ENCODE data around the gene CTNND2.

The CTNND2 gene

GRCh38 chr5:11062397-11062796 lies 841.8 kb downstream of the CTNND2 start:
- DNase-seq = peak; percentile 76

DNA sequence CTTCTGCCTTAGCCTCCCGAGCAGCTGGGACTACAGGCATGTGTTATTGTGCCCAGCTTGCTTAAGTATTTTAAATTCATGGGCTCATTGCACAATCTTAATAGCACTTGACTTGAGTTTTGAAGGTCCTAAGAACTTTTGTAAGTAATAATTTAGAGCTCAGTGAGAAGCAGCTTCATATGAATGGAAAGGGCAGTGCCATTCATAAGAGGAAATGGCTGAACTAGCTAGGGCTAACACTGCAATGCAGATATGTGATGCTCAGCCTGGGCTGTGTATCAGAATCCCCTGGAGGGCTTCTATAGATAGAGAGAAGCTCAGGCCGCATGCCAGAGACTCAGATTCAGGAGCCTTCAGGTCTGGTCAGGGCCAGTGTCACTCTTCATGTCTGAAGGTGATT lies 847.7 kb downstream of the CTNND2 start:
- DNase-seq = no peak

- no peak for DNase-seq
Measured at GRCh38 chr5:11054014-11054413, 850.2 kb downstream of the CTNND2 start.

DNA sequence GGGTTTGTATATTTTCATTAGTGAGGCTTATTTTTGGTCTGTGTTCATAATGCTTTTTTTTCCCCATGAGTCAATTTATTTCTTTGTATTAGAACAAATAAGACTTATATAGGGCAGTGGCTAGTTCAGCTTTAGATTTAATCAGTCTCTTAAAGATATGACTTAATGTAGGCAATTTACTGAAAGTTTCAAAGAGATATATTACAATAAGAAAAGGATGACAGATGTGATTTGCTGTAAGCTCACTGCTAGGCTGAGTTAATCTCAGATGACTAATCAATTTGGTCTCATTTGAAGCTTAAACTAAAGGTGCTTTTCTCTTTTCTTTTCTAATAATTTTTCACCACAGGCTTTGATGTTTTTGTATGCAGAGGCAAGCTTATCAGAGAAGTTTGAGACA lies 851.4 kb downstream of the CTNND2 start:
- DNase-seq = no peak

- DNase-seq = no peak
Measured at GRCh38 chr5:11050596-11051304, 853.5 kb downstream of the CTNND2 start.

DNA sequence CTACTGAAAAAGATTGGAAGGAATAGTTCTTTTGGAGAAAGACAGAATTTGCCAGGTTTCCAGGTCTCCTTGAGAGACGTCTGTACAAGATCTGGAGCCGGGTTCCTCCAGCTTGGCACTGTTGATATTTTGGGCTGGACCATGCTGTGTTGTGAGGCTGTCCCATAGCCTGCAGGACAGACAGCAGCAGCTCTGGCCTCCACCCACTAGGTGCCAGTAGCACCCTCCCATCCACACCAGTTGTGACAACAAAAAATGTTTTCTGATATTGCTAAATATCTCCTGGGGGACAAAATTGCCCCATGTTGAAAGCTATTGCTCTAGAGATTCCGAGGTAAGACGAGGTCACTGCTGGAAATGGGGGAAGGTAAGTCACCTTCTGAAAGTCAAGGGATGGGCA lies 855.5 kb downstream of the CTNND2 start:
- no peak for DNase-seq

GRCh38 chr5:11047625-11048024 lies 856.6 kb downstream of the CTNND2 start:
- DNase-seq = no peak

DNA sequence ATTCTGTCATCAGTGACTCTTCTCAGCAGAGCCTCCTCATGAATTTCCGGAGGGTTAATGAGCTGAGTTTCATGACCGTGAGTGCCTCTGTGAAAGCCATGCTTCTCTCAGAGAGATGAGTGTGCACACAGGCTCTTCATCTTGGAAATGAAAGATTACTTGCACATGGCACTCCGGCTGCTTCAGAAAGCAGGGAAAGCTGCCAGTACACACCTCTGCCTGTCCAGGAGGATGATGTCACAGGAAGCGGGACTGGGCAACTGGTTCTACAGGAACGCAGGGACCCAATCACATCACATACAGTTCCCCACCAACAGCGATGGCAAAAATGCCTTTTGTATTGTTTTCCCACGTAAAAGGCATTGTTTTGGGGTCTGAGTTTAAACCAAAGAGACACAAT lies 857.2 kb downstream of the CTNND2 start:
- DNase-seq = no peak

DNA sequence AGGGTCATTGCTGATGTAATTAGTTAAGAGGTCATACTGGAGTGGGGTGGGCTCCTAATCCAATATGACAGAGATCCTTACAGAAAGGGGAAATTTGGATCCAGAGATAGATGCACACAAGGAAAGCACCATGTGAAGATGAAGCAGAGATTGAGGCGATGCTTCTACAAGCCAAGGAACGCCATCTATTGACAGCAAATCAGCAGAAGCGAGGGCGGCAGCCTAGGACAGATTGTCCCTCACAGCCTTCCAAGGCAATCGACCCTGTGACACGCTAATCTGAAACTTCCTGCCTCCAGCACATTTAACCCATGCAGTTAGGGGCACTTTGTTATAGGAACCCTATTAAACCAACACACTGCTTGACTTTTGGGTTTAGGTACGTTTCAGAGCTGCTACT lies 858.1 kb downstream of the CTNND2 start:
- no peak for DNase-seq

DNA sequence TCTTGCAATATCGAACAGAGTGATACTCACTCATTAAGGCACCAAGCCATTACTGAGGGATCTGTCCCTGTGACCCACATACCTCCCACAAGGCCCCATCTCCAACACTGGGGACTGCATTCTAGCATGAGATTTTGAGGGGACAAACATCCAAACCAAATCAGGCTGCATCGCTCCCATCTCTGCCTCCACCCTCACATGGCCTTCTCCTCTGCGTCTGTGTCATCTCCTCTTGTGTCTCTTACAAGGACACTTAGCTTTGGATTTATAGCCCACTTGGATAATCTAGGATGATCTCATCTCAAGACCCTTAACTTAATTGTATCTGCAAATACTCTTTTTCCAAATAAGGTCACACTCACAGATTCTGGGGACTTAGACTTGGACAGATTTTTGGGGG lies 858.8 kb downstream of the CTNND2 start:
- DNase-seq = no peak

DNA sequence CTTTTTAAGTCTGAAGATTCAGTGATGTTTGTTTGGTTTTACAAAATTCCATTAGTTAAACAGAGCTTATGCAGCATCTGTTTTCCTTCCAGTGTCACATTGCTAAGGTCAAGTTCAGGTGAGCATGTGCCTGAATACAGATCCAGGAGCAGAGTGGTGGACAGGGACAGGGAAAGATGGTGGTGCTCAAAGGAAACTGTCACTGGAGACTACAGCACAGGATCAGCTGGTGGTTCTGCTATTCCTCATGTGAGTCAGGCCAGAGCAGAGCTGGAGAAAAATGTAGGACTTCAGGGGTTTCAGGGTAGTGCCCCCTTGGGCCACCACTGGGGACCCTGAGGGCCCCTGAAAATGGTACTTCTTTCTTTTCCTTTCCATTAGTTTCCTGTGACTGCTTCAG lies 859.7 kb downstream of the CTNND2 start:
- DNase-seq = no peak

- no peak for DNase-seq
Measured at GRCh38 chr5:11043881-11044280, 860.4 kb downstream of the CTNND2 start.

DNA sequence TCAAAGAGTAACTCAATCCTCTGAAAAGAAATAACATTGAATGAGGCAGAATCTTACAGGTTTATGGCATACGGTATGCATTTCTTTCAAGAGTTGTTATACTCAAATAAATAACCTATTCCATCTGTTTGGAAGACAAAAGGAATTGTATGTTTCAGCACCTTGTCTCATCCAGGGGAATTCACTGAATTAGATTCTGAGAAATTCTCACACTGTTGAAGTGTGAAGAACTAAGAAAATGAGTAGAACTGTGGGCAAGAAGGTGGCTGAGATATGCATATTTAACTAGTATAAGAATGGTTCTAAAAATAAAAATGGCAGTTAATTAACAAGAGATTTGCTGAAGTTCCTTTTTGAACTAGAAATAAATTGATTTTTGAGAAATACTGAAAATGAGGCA lies 863.9 kb downstream of the CTNND2 start:
- no peak for DNase-seq

DNA sequence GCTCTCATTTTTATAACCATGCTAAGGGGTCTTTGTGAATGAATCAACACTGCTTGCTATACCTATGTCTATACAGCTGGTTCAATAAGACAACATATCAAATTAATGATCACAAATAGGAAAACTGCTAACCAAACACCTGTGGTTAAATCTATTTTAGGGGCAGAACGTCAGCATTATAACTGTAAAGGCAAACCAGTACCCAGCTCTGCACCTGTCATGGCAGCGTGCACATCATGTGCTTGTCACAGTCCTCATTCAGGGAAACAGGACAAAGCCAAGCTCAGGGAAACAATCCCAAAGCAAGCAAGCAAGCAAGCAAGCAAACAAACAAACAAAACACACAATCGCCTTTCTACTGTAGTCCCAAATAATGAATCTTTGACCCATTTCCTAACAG lies 865.5 kb downstream of the CTNND2 start:
- no peak for DNase-seq

DNA sequence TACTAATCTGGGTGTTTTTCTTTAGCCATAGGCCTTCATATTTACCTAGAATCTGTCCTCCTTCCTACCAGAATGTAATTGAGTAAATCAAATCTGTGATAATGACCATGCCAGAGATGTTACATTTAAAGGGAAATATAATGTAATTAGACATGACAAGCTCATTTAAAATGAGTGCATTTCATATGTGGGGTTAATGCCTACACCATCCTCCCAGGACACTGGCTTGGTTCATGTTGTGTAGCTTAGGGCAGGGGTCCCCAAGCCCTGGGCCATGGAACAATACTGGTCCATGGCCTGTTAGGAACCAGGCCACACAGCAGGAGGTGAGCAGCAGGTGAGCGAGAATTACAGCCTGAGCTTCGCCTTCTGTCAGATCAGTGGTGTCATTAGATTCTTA lies 866.3 kb downstream of the CTNND2 start:
- DNase-seq = no peak

GRCh38 chr5:11037080-11037479 lies 867.2 kb downstream of the CTNND2 start:
- no peak for DNase-seq

GRCh38 chr5:11030671-11031070 lies 873.6 kb downstream of the CTNND2 start:
- DNase-seq = no peak

- no peak for DNase-seq
Measured at GRCh38 chr5:11027660-11028059, 876.6 kb downstream of the CTNND2 start.

- no peak for DNase-seq
Measured at GRCh38 chr5:11026543-11026942, 877.7 kb downstream of the CTNND2 start.

GRCh38 chr5:11023945-11024344 lies 880.3 kb downstream of the CTNND2 start:
- no peak for DNase-seq

- no peak for DNase-seq
Measured at GRCh38 chr5:11013793-11014192, 890.5 kb downstream of the CTNND2 start.

DNA sequence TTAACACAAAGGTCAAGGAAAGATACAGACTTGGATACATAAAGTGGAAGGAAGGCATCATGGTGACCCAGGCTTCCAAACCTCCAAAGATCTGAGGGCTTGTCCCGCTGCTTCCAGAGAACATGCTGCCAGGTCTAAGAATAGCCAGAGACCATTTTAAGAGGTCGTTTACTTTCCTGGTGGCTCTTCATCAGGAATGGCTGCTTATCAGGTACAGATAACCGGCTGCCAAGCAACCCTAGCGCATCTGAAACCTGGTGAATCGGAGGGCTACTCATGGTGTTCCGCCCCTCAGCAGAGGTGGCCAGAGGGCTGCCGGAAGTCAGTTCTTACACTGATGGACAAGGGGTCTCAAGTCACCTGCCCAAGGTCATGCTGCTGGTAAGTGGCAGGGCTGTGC lies 892.0 kb downstream of the CTNND2 start:
- DNase-seq = no peak

- DNase-seq = no peak
Measured at GRCh38 chr5:11010429-11011210, 893.6 kb downstream of the CTNND2 start.

DNA sequence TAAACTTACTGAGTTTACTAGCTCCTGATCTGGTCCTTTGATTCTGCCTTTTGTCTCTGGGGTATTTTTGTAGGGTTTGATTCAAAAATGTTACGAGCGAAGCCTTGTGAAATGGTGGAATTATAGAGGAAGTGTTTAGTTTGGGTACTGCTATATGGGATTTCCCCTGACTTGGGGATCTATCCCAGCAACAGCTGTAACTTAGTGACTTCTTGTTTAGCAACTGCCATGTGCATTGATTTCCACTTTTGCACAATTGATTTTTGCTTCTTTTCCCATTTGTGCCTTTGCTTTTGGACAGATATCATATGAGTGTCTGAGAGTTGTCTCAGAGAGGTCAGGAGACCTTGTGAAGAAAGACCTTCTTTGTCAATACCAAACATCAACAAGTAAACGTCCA lies 894.7 kb downstream of the CTNND2 start:
- no peak for DNase-seq

Measured in fibroblast of skin of back (primary cell).